ENCODE results near the gene TTC39B. TPM values are rescaled to one million over a fixed set of nuclear protein-coding genes. Genes with fewer than 3 reads are reported as not detected.

The TTC39B gene
- total and polyA plus RNA-seq, 2 experiments from 2014 or later, result 1.3 to 4.1 TPM

DNA sequence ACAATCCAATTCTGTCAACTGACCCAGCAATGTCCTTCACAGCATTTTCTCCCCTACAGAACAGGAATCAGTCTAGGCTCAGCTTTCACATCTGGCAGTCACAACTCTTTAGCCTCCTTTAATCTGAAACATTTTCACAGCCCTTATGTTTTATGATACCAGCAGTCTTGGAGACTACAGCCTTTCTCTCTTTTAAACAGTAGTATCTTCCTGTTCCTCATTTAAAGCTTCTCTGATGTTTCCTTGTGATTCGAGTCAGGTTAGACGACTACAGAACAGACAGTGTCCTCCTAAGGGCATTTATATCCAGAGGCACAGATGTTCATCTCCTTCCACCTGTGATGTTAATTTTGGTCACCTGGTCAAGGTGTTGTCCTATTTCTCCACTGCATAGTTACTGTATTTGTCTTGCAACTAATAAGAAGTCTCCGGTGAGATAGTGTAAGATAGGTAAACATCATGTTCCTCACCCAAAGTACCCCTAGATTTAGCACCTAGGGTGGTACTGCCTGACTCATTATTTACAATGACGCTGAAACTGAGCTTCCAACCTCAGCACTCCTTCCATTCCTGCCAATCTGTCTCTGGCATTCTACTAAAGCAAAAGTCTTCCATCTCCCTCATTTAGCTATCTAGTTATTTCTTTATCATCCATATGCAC lies 20.7 kb downstream of the TTC39B start:
- no peak for DNase-seq (ENCODE audit: low read depth in 1 of 2, low spot score in 1 of 2)
- no peaks in the 10 kb centered on the region for H3K27me3 ChIP-seq
- no peaks in the 10 kb centered on the region for H3K9me3 ChIP-seq (ENCODE audit: low read depth)
- peaks cover 3% of the 10 kb centered on the region for H3K4me1 ChIP-seq (ENCODE audit: low read depth)
- TF ChIP-seq, protein P1, sequence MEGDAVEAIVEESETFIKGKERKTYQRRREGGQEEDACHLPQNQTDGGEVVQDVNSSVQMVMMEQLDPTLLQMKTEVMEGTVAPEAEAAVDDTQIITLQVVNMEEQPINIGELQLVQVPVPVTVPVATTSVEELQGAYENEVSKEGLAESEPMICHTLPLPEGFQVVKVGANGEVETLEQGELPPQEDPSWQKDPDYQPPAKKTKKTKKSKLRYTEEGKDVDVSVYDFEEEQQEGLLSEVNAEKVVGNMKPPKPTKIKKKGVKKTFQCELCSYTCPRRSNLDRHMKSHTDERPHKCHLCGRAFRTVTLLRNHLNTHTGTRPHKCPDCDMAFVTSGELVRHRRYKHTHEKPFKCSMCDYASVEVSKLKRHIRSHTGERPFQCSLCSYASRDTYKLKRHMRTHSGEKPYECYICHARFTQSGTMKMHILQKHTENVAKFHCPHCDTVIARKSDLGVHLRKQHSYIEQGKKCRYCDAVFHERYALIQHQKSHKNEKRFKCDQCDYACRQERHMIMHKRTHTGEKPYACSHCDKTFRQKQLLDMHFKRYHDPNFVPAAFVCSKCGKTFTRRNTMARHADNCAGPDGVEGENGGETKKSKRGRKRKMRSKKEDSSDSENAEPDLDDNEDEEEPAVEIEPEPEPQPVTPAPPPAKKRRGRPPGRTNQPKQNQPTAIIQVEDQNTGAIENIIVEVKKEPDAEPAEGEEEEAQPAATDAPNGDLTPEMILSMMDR (IDR thresholded peaks at IDR 0.05; ENCODE audit: low read depth, low read length), result no peak
- no peaks in the 10 kb centered on the region for H3K36me3 ChIP-seq
- H3K27ac ChIP-seq, result no peak overlapping the region
- no peak overlapping the region for H3K4me3 ChIP-seq

DNA sequence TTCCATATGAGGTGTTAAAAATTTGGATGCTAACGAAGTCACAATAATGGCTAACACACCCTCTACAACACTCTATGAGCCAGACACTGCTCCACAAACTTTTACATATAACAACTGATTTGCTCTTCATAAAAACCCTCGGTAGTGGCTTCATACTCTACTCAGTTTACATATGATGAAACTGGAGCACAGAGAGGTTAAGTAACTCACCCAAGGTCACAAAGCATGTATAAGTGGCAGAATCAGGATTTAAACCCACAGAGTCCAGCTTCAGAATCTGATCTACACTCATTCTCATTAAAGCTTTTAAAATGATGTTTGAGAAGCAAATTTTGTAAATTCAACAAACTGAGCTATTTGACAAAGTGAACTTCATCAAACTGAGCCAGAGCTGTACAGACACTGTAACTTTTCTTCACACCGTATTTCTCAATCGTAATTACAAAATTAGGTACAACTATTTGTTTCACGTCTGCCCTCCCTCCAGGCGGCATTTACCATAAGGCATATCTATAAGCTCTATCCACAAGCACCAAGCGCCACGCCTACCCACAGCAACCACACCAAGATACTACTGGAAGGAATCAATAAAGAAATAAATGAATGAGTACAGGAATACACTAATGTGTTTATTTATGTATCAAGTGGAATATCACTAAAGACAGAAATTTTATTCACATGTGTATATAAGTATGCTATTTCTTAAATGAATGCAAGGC lies 24.3 kb downstream of the TTC39B start:
- Histone ChIP-seq H3K27ac (no peak overlapping the region), H3K27me3 (no peaks in the 10 kb centered on the region), H3K36me3 (no peaks in the 10 kb centered on the region), H3K4me1 (ENCODE audit: low read depth) (peaks cover 3% of the 10 kb centered on the region), H3K9me3 (ENCODE audit: low read depth) (no peaks in the 10 kb centered on the region), H3K4me3 (no peak overlapping the region)
- no peak for DNase-seq (ENCODE audit: low read depth in 1 of 2, low spot score in 1 of 2)
- TF ChIP-seq, protein P1 (IDR thresholded peaks at IDR 0.05; ENCODE audit: low read depth, low read length), result no peak

DNA sequence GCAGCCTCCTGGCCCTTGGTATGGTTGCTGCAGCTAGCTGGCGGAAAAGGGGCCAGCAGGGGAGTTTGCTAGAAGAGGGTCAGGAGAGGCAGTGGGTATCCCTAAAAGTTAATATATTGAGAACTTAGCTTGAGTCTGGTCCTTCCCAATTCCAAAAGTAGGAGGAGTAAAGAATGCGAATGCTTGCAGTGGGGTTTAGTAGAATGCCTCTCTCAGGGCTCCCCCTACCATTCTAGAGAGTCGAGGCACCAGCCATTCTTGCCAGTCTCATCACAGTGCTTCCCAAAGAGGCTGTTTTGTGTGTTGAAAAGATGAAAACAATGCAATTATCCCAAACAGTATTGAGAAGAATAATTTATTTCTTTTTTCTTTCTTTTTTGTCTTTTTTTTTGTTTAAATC lies 26.4 kb downstream of the TTC39B start:
- TF ChIP-seq, protein P1 (IDR thresholded peaks at IDR 0.05; ENCODE audit: low read depth, low read length), result no peak
- Histone ChIP-seq H3K9me3 (ENCODE audit: low read depth) (no peaks in the 10 kb centered on the region), H3K4me1 (ENCODE audit: low read depth) (no peaks in the 10 kb centered on the region), H3K27ac (no peak overlapping the region), H3K4me3 (no peak overlapping the region), H3K27me3 (no peaks in the 10 kb centered on the region), H3K36me3 (no peaks in the 10 kb centered on the region)
- DNase-seq (ENCODE audit: low read depth in 1 of 2, low spot score in 1 of 2), result no peak

DNA sequence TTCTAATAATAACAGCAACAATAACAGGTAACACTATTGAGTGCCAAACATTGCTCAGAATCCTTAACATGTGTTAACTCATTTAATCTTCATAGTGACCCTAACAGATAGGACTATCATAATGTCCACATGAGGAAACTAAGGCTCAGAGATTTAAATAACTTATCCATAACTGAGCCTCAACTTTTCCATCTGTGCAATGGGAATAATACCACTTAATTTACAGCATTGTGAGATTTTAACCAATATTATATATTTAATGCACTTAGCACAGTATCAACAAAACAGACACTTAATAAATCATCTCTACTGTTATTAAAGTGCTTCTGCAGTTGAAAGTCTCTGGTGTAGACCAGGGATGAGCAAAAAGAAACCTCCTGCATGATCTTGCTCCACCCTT lies 28.2 kb downstream of the TTC39B start:
- TF ChIP-seq, protein P1 (IDR thresholded peaks at IDR 0.05; ENCODE audit: low read depth, low read length), result no peak
- Histone ChIP-seq H3K27me3 (no peaks in the 10 kb centered on the region), H3K4me3 (no peak overlapping the region), H3K27ac (no peak overlapping the region), H3K9me3 (ENCODE audit: low read depth) (no peaks in the 10 kb centered on the region), H3K36me3 (no peaks in the 10 kb centered on the region), H3K4me1 (ENCODE audit: low read depth) (no peaks in the 10 kb centered on the region)
- DNase-seq (ENCODE audit: low read depth in 1 of 2, low spot score in 1 of 2), result no peak

DNA sequence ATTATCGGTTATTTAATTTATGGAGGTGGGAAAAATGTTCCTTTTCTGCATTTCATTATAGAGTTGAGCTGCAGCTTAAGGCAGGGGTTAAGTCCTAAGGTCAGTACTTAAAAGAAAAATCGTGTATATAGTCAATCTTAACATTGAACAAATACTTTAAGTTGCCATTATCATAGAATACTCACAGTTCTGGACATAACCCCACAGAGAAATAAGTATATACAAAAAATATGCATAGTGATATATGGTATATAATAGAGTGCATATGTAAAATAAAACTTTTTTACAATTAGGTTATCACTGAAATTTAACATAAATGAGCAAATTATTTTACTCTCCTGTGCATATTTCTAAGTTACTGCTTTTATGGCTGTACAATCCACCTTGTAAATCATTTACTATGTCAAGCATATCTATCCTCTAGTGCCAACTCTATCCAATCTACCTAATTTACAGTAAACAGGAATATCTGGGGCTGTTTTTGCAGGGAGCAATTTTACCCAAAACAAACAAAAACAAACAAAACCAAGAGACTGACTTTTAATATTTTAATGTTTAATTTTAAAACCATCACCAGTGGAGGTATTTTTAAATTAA lies 28.8 kb downstream of the TTC39B start:
- DNase-seq (ENCODE audit: low read depth in 1 of 2, low spot score in 1 of 2), result no peak
- H3K27me3 ChIP-seq, result no peaks in the 10 kb centered on the region
- H3K9me3 ChIP-seq (ENCODE audit: low read depth), result no peaks in the 10 kb centered on the region
- no peak overlapping the region for H3K4me3 ChIP-seq
- TF ChIP-seq, protein P1 (IDR thresholded peaks at IDR 0.05; ENCODE audit: low read depth, low read length), result no peak
- H3K36me3 ChIP-seq, result no peaks in the 10 kb centered on the region
- H3K27ac ChIP-seq, result no peak overlapping the region
- no peaks in the 10 kb centered on the region for H3K4me1 ChIP-seq (ENCODE audit: low read depth)
